Measurements from ENCODE around the gene OSTF1. TPM values are rescaled to one million over a fixed set of nuclear protein-coding genes. Genes with fewer than 3 reads are reported as not detected.

The OSTF1 gene
- total and polyA plus RNA-seq, 10 of the 15 experiments (the other 5 are each of a cell fraction or from before 2014, with no cell fraction given) = 36.2 to 82.4 (median 46.9) TPM

DNA sequence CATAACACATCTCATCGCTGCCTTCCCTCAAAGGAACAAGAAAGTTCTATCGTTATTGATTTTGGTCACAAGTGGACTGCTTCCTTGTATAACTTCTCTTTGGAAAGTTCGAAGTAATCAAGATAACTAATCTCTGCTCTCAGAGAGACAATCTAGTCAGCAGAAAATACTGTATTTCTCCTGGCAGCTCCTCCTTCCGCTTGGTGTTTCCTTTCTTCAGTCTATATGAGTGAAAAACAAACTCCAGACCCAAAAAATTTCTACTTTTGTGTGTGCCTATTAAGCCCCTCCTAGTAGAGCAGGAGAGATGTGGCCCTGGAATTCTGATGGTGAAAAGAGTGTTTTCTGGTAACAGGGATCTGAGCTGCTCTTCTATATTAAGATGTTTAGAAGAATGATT lies 24.5 kb downstream of the OSTF1 start:
- ChIA-PET RAD21 (ENCODE audit: unreplicated experiment) (no interaction called here), CTCF (no interaction called here), POLR2A (no interaction called here), SMC1A (ENCODE audit: uncharacterized antibody, unreplicated experiment) (no interaction called here)
- peaks cover 4% of the 10 kb centered on the region for H3K79me2 ChIP-seq (ENCODE audit: control insufficient read depth, insufficient read depth, low read length)
- 87% methylated on average over 4 of the region's 4 CpGs for WGBS (ENCODE audit: insufficient coverage, insufficient replicate concordance, low lambda C conversion rate, missing lambda C conversion rate)
- no peaks in the 10 kb centered on the region for H3K4me1 ChIP-seq (ENCODE audit: control insufficient read depth, insufficient read depth, low read length)
- H3K27ac ChIP-seq (ENCODE audit: control insufficient read depth, insufficient read depth) = no peak overlapping the region
- H3K9me3 ChIP-seq (replicated peaks; ENCODE audit: control insufficient read depth, insufficient read depth, low read length) = no peaks in the 10 kb centered on the region
- H2AFZ ChIP-seq (ENCODE audit: control insufficient read depth, low read depth, low read length) = no peak overlapping the region
- intact Hi-C loops (cut with micrococcal nuclease; ENCODE audit: unreplicated experiment) (no loop called here), in situ Hi-C loops (cut with MboI) (no loop called here)
- H3K9ac ChIP-seq (ENCODE audit: control insufficient read depth, insufficient read depth, low read length) = no peak overlapping the region
- FAIRE-seq = no peak
- H3K4me3 ChIP-seq = no peak overlapping the region
- ATAC-seq = no peak
- no peak overlapping the region for H3K4me2 ChIP-seq (ENCODE audit: control insufficient read depth, insufficient read depth)
- BruUV-seq (replicated peaks) = no TSS peak
- H3K27me3 ChIP-seq (replicated peaks in 1 of 2; ENCODE audit: control insufficient read depth in 2 of 2, insufficient read depth in 2 of 2, low read length in 1 of 2) = no peaks in the 10 kb centered on the region
- no peaks in the 10 kb centered on the region for H4K20me1 ChIP-seq (ENCODE audit: control insufficient read depth, insufficient read depth)
- DNase-seq (ENCODE audit: low read depth, low spot score) = no peak
- H3K36me3 ChIP-seq (ENCODE audit: control insufficient read depth in 2 of 2, insufficient read depth in 2 of 2, low read length in 1 of 2) = peaks cover 0 to 2% of the 10 kb centered on the region in 2 experiments; a peak in 3 of 4 replicates
- TF ChIP-seq IKZF1 (conservative IDR thresholded peaks at IDR 0.05) (no peak), CHD1 (IDR thresholded peaks at IDR 0.05; ENCODE audit: low read depth, low read length) (no peak), SUZ12 (IDR thresholded peaks at IDR 0.05; ENCODE audit: unreplicated experiment) (no peak), RELA (IDR thresholded peaks at IDR 0.05; ENCODE audit: borderline replicate concordance, partially characterized antibody) (no peak), EED (IDR thresholded peaks at IDR 0.05; ENCODE audit: low read depth) (no peak), MEF2A (IDR thresholded peaks at IDR 0.05; ENCODE audit: insufficient read depth, low read depth, low read length) (no peak)
- TF ChIP-seq, protein P1, sequence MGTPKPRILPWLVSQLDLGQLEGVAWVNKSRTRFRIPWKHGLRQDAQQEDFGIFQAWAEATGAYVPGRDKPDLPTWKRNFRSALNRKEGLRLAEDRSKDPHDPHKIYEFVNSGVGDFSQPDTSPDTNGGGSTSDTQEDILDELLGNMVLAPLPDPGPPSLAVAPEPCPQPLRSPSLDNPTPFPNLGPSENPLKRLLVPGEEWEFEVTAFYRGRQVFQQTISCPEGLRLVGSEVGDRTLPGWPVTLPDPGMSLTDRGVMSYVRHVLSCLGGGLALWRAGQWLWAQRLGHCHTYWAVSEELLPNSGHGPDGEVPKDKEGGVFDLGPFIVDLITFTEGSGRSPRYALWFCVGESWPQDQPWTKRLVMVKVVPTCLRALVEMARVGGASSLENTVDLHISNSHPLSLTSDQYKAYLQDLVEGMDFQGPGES (IDR thresholded peaks at IDR 0.05) = no peak
- TF ChIP-seq, protein P2, sequence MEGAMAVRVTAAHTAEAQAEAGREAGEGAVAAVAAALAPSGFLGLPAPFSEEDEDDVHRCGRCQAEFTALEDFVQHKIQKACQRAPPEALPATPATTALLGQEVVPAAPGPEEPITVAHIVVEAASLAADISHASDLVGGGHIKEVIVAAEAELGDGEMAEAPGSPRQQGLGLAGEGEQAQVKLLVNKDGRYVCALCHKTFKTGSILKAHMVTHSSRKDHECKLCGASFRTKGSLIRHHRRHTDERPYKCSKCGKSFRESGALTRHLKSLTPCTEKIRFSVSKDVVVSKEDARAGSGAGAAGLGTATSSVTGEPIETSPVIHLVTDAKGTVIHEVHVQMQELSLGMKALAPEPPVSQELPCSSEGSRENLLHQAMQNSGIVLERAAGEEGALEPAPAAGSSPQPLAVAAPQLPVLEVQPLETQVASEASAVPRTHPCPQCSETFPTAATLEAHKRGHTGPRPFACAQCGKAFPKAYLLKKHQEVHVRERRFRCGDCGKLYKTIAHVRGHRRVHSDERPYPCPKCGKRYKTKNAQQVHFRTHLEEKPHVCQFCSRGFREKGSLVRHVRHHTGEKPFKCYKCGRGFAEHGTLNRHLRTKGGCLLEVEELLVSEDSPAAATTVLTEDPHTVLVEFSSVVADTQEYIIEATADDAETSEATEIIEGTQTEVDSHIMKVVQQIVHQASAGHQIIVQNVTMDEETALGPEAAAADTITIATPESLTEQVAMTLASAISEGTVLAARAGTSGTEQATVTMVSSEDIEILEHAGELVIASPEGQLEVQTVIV (IDR thresholded peaks at IDR 0.05; ENCODE audit: borderline replicate concordance, partially characterized antibody) = no peak
- TF ChIP-seq, protein P3, sequence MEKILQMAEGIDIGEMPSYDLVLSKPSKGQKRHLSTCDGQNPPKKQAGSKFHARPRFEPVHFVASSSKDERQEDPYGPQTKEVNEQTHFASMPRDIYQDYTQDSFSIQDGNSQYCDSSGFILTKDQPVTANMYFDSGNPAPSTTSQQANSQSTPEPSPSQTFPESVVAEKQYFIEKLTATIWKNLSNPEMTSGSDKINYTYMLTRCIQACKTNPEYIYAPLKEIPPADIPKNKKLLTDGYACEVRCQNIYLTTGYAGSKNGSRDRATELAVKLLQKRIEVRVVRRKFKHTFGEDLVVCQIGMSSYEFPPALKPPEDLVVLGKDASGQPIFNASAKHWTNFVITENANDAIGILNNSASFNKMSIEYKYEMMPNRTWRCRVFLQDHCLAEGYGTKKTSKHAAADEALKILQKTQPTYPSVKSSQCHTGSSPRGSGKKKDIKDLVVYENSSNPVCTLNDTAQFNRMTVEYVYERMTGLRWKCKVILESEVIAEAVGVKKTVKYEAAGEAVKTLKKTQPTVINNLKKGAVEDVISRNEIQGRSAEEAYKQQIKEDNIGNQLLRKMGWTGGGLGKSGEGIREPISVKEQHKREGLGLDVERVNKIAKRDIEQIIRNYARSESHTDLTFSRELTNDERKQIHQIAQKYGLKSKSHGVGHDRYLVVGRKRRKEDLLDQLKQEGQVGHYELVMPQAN (conservative IDR thresholded peaks at IDR 0.05) = no peak
- TF ChIP-seq, protein P4, sequence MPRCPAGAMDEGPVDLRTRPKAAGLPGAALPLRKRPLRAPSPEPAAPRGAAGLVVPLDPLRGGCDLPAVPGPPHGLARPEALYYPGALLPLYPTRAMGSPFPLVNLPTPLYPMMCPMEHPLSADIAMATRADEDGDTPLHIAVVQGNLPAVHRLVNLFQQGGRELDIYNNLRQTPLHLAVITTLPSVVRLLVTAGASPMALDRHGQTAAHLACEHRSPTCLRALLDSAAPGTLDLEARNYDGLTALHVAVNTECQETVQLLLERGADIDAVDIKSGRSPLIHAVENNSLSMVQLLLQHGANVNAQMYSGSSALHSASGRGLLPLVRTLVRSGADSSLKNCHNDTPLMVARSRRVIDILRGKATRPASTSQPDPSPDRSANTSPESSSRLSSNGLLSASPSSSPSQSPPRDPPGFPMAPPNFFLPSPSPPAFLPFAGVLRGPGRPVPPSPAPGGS (IDR thresholded peaks at IDR 0.05; ENCODE audit: borderline replicate concordance, insufficient read depth, low read depth, low read length, poor library complexity, severe bottlenecking) = no peak

Measured in GM12878 (cell line).